CD4-positive, alpha-beta T cell treated with Interleukin-6 at 100 ng/mL for 8 hours (primary cell): ENCODE measurements around the gene GOLPH3L.
"Not testable (repeated sequence)": the region's sequence is repeated elsewhere in the genome, so short reads cannot be mapped to it uniquely, and the experiment has no call there.

ENCODE experiments used
- DNase-seq: peaks from one replicate; pipeline ENCODE4 v3.0.0-alpha.2; 2020; ENCODE audit warnings: mixed read lengths, low spot score

The GOLPH3L gene

DNA sequence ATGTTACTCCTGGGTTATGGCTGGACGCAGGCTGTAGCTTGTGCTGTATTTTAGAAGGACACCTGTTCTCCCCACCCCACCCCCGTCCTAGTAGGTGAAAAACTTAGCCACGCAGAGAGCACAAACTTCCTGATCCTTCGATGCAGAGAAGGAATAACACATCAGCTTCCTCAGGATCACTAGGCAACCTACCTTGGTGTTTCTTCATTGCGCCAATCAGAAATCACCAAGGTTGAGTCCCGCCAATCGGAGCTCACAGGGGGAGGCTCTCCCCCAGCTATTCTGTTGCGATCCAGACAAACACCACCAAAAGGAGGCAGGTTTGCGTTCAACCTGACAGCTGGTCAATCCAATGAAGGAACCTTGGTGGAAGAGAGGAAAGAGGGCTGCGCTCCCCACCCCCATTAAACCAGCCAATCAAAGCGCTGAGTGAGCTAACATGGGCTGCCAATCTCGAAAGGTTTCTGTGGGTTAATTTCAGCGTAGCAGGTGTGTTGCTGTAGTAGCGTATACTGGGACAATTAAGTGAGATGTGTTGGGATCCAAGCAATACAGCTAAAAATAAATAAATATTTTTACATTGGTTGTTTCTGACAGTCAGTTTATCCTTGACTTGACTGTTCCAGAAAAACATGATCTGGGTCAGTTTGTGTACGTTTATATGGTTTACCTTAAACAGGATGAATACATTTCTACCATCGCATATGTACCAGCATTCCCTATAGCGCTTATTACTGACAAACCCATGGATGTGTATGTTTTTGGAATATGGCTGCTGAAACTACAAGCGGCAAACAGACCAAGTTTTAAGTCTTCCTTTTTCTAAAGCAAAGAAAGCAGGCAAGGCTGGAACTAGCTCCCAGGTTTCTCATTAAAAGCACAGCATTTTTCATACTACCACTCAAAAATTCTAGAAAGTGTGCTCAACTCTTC, at the start of gene GOLPH3L:
TSS of gene GOLPH3L (minus strand) at position 160 of the 933 bp plus-strand sequence. CDS start 2,316 bp downstream, outside the sequence.
- peak; percentile 95 for DNase-seq

DNA sequence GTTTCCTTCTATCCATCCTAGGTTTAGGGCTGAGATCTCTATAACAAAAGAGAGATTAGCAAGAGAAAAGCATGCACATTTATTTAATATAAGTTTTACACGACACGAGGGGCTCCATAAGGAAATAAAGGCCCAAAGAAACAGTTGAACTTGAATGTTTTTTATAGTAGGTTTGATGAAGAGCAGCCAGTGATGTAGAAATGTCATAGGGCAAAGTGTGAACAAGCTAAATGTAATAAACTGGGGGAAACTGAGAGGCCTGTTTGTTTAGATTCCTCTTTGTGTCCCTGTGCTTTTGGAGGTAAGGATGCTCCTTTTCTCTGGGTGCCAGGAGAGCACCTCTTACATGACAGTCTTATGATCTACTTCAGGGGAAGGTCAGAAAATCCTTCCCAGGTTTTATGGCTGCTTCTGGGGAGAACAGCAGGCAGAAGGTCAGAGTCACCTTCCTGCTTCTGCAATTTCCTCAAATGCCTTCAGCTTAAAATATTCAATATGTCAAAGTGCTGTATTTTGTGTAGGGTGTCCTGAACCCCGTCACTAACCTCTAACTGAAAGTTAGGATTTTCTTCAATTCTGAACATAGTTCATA, 33.3 kb upstream of the GOLPH3L start:
- no peak for DNase-seq

DNA sequence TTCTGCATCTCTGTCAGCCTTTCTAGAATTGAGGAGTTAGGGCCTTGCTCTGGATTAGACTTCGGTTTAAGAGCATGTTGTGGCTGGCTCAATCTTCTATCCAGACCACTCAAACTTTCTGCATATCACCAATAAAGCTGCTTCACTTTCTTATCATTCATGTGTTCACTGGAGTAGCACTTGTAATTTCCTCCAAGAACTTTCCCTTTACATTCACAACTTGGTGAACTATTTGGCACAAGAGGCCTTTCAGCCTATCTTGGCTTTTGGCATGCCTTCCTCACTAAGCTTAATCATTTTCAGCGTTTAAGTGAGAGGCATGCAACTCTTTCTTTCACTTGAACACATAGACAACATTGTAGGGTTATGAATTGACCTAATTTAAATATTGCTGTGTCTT, 27.4 kb upstream of the GOLPH3L start:
- no peak for DNase-seq

DNA sequence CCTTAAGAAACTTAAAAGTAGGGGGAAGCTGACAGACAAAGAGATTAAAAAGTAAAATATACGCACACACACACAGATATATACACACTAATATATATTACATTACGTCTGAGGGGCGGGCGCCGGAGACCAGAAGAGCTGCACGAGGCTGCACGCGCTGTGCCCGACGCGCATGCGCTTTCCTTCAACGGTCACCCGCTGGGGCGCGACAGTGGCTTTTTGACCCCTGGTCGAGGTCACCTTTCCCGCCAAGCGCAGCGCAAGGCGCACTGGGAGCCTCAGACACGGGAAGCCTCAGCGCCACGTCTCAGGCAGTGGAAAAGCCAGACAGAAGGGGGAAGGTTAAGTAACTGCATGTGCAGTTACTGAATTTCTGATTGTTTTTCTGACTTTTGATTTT, 23.7 kb upstream of the GOLPH3L start, which contains the start of gene HORMAD1:
TSS of gene HORMAD1 (minus strand) at position 193 of the 400 bp plus-strand sequence. CDS start 1,390 bp downstream, outside the sequence.
- DNase-seq, result no peak

DNA sequence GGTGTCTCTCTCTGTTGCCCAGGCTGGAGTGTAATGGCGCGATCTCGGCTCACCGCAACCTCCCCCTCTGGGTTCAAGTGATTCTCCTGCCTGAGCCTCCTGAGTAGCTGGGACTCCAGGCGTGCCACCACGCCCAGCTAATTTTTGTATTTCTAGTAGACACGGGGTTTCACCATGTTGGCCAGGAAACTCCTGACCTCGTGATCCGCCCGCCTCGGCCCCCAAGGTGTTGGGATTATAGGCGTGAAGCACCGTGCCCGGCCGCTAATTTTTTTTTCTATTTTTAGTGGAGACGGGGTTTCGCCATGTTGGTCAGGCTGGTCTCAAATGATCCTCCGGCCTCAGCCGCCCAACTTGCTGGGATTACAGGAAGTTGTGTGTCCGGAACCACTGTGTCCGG, 23.1 kb upstream of the GOLPH3L start:
- no peak for DNase-seq

DNA sequence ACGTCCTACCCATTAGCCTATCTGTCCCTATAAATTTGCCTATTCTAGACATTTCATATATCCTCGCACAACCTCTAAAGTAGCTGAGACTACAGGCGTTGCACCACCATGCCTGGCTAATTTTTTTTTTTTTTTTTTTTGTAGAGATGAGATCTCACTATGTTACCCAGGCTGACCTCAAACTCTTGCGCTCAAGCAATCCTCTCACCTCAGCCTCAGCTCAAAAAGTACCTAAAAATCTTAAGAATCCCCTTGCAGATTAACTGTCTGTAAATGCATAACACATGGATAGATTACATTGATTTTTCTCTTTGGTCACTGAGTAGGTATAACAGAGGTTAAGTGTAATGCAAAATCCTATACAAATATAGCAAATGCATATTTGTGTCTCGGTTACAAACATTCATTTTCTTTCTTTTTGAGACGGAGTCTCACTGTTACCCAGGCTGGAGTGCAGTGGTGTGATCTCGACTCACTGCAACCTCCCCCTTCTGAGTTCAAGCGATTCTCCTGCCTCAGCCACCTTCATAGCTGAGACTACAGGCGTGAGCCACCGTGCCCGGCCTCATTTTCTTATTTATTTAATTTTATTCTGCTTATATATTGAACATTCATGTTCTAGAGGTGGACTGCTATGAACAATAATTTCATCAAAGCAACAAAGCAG, 21.4 kb upstream of the GOLPH3L start:
- DNase-seq, result no peak

DNA sequence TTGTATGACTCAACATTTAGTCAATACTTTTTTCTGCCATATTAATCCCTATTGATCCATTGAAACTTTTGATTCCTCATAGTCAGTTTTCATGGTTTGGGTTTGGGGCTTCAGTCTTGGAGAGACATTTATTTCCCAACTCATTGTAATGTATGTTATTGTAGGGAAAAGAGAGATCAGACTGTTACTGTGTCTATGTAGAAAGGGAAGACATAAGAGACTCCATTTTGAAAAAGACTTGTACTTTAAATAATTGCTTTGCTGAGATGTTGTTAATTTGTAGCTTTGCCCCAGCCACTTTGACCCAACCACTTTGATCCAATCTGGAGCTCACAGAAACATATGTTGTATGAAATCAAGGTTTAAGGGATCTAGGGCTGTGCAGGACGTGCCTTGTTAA, 12.1 kb upstream of the GOLPH3L start:
- not testable (repeated sequence) for DNase-seq

DNA sequence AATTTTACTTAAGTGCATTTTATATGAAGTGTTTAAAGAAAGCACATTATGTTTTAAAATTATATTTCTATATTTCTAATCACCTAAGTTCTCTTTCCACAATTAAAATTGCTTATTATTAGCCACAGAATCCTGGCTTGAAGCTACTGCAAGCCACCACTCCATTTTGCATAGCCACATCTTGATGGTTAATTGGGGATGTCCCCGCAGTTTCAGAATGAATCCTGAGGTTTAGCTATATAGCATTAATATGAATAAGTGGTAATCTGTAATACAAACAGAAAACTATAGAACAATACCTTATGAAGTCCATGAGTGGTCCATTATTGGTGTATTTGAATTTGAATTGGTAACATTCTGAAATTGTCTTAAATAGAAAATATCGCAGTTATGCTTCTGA, 11.6 kb upstream of the GOLPH3L start:
- DNase-seq, result no peak

DNA sequence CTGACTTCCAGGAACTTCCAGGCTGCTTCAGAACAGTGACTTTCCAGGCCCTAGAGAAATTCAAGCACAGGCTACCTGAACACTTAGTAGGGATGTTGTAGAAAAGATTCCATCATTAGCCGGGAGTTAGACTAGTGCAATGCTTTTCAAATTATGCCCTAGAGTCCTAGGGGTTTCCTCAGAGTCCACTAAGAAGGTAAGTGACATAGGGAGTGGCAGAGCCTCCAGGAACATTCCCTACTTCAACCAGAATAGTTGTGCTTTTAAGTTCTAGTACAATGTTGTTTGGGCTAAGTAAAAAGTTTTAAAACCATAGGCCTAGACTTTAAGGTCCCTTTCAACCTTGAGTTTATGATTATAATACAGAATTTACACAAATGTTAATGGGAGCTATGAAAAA, 9.1 kb upstream of the GOLPH3L start:
- DNase-seq, result no peak

DNA sequence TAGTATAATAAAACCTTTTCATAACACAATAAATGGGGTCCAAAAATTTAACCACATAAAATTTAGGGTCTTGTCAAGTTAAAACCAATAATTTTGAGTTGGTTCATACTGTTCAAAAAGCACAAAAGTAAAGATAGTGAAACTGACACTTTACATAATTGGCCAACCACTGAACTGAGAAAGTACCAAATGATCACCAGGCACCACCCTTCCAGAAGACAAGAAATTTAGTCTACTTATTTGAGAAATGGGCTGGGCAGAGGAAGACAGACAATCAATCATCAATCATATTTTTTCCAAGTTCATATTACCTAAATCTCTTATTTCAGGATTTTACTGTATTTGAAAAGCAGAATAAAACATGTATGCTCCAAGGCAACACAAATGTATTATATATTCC, 6.5 kb upstream of the GOLPH3L start:
- no peak for DNase-seq

DNA sequence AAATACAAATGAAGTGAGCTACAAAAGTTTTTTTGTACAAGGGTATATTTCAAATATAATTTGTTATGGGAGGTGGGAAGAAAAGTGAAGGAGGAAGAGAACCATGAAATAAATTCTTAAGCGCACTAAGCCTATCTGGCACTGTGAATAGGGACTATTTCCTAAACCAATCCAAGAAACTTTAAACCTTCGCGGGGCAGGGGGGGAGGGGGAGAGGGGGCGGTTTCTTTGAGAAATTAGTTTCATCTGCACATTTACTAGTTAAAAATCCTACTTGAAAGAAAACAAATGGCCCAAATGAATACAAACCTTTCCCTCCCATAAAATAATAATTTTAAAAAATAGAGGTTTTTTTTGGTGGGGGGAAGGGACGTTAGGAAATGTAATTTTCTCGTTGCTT, 364 bp downstream of the GOLPH3L start:
- no peak for DNase-seq

DNA sequence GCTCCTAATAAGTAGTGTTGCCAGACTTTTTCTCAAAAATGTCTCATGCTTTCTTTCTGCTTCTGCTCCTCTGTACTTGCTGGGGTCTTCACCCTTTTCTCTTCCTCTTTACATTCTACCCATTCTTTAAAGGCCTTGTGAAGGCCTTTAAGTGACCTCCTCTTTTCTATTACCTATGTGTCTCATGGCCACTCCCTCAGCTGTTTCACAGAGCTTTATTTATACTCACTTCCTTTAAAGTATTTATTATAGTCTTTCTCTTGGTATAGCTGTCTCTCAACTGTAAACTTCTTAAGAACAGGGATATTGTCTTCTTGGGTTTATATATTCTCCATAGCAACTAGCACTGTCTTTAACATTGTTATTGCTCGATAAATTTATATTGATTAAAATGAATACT, 792 bp downstream of the GOLPH3L start:
- no peak for DNase-seq

DNA sequence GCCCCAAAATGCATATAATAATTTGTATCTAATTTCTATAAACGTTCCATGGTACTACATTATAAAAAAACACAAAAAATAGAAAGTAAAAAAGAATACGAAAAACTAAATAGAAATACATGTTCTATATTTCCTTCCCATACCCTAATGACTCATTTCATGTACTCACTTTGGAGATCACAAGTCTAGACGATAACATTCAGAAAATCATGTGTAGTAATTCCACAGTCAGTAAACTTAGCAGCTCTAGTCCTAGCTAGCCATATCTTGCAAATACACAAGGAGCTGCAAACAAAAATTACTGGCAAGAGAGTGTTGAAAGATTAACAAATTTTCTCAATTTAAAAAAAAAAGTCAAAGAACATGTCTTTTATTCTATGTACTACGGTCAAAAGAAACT, 1.4 kb downstream of the GOLPH3L start:
- no peak for DNase-seq

DNA sequence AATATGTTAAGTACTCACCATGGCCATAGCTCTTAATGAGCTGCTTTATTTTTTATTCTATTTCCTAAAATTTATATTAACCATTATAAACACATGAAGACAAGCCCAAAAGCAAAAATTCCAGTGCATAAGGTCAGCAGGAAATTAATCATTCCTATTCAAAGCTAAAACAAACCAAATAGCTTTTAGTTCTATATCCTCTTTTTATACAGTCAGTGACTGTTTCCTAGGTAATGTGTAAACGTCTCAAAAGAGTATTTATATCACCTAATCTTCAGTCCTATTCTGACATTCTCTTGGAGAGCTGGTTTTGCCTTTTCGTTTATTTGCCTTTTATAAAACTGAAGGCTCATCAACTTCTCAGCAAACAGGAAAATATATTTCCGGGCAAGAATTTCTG, 4.2 kb downstream of the GOLPH3L start:
- DNase-seq, result no peak

DNA sequence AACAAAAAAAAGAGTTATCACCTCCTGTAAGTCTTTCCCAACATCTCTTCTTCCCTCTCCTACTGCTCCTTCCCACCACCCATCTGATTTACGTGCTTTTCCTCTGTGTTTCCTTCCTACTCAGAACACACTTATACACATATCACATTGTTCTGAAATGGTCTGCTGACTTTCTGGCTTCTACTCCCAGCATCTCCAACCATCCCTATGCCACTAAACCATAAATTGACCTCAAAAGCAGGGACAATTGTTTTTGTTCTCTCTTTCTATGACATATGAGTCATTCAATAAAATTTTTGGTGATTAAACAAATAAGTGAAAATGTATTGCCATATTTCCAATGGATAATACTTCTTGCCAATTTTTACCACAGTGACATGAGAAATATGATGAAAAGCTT, 8.2 kb downstream of the GOLPH3L start:
- no peak for DNase-seq

DNA sequence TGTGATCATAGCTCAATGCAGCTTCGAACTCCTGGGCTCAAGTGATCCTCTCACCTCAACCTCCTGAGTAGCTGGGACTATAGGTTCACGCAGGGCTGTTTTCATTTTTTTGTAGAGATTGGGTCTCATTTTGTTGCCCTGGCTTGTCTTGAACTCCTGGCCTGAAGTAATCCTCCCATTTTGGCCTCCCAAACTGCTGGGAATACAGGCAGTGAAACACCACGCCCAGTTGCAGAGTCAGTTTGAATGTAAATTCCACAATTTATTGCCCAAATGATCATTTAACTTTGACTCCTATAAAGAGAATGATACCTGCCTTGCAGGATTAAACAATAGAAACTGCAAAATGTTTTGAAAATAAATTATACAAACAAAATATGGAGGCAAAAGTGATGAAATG, 10.7 kb downstream of the GOLPH3L start:
- DNase-seq, result no peak

DNA sequence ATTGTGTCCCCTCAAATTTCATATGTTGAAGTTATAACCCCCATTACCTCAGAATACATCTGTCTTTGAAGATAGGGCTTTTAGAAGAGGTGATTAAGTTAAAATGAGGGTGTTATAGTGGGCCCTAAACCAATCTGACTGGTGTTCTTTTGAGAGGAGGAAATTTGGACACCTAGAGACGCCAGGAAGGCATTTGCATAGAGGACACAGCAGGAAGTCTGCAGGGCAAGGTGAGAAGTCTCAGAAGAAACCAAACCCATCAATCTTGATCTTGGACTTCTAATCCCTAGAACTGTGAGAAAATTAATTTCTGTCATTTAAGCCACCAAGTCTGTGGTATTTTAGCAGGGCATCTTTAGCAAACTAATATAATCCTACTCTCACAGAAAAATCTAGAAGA, 13.0 kb downstream of the GOLPH3L start:
- peak; percentile 2 for DNase-seq

DNA sequence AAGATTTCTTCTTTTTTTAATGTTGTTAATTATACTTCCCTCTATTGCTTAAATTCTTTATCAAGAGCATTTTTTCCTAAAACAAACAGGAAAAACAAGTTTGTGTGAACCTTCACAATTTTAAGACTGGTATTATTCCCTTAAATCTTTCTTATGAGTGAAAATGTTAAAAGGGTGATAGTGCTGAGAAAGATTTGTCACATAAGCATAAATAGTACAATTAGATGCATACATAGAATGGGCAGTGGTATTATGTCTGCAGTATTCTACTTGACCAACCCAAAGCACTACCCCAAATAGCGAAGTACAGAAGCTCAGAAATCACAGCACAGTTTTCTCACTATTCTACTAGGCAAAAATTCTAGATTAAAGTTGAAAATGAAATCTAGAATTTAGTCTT, 18.0 kb downstream of the GOLPH3L start:
- no peak for DNase-seq

DNA sequence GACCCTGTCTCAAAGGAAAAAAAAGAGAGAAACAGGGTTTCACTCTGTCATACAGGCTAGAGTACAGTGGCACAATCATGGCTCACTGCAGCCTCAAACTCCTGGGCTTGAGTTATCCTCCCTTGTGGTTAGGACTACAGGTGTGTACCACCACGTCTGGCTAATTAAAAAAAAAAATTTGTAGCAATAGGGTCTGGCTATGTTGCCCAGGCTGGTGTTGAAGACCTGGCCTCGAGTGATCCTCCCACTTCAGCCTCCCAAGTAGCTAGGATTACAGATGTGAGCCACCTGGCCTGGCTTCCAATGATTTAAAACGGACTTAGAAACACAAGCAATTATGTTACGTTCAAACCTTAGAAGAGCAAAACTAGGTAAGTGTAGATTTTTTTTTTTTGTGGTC, 22.1 kb downstream of the GOLPH3L start:
- DNase-seq, result no peak

DNA sequence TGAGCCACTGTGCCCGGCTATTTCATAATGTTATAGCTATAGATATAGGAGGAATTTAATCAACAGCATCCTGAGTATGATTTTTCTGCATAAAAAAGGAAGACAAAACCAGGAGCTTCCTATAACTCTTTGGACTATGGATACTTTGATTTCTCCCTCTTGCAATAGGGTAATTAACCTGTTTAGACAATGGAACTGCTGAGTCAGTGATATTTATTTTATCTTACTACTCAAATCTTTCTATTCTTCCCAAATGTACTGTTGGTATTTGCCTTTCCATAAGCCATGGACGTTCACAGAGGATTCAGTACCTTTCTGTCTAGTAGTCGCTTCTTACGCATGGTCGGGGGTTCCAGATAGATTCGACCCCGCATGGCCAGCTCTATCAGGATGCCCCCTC, 33.6 kb downstream of the GOLPH3L start:
- no peak for DNase-seq

DNA sequence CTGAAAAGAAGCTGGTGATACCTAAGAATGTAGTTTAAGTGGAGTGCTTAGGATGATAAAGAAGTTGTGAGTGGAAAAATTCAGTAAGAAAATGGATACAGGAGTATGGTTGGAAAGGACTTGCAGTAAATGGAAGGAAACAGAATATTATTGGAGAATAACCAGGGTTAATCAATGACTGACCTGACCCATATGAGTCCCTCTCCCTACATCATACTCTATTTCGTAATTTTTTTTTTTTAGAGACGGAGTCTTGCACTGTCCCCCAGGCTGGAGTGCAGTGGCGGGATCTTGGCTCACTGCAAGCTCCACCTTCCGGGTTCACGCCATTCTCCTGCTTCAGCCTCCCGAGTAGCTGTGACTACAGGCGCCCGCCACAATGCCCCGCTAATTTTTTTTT, 34.1 kb downstream of the GOLPH3L start:
- no peak for DNase-seq

DNA sequence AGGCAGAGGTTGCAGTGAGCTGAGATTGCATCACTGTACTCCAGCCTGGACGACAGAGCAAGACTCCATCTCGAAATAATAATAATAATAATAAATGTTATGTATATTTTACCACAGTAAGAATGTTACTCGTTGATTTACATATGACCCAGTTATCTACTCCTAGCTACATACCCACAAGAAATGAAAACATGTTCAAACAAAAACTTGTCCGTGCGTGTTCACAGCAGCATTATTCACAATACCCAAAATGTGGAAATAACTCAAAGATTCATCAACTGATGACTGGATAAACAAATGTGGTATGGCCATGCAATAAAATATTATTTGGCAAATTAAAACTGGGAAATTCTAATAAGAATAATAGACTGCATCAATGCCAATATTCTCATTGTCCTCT, 35.8 kb downstream of the GOLPH3L start:
- DNase-seq, result no peak

DNA sequence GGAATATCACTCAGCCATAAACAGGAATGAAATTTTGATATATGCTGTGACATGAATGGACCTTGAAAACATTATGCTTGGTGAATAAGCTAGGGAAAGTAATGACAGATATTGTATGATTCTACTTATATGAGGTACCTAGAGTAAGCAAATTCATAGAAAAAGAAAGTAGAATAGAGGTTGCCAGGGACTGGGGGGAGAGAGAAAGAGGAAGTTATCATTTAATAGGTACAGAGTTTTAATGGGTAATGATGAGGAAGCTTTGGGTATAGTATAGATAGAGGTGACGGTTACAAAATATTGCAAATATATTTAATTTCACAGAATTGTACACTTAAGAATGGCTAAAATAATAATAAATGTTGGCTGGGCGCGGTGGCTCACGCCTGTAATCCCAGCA, 36.4 kb downstream of the GOLPH3L start:
- DNase-seq, result no peak
